SH-SY5Y (cell line): Measurements from ENCODE around the gene MAB21L3.

Experiments used
- GATA2 ChIP-seq: IDR thresholded peaks from 2 replicates; pipeline ENCODE4 v1.6.1; 2011; ENCODE audit warnings: mild to moderate bottlenecking, low read depth, low read length
- GATA3 ChIP-seq: IDR thresholded peaks from 2 replicates; pipeline ENCODE4 v1.6.1; 2011; ENCODE audit warnings: low read depth, mild to moderate bottlenecking, low read length, moderate library complexity

GRCh38 chr1:116129537-116129936 lies 18.3 kb downstream of the MAB21L3 start:
- no peak for TF ChIP-seq GATA2
- TF ChIP-seq GATA3, result no peak
